ENCODE measurements around the gene TNIP2. TPM values are rescaled to one million over a fixed set of nuclear protein-coding genes. Genes with fewer than 3 reads are reported as not detected.
A peak's percentile ranks its signal among the peaks of the same experiment; 100 is the strongest.

TNIP2 gene
- total and polyA plus RNA-seq, 2 of the 8 experiments (the other 6 are each of a cell fraction or from before 2014, with no cell fraction given) = 23.7 to 37.7 TPM

GRCh38 chr4:2789793-2790582 lies 33.9 kb upstream of the TNIP2 start:
- H2AK5ac ChIP-seq (ENCODE audit: low read depth, low read length) = no peak overlapping the region
- peaks cover 2 to 3% of the 10 kb centered on the region in 2 experiments for H4K20me1 ChIP-seq (replicated peaks in 1 of 2; ENCODE audit: control insufficient read depth in 1 of 2, insufficient read depth in 2 of 2, low read length in 2 of 2)
- H4K8ac ChIP-seq (ENCODE audit: extremely low read depth, insufficient read depth, low read length) = no peak overlapping the region; the same call in 1 of the 2 replicates
- H4K91ac ChIP-seq (replicated peaks; ENCODE audit: insufficient read length, low read length) = peak overlapping the region; percentile 31
- H3K14ac ChIP-seq (ENCODE audit: insufficient read length) = no peak overlapping the region
- peak overlapping the region; percentile 43; the same call in 1 of the 2 replicates for H2BK20ac ChIP-seq (ENCODE audit: low read length)
- H3K56ac ChIP-seq (replicated peaks; ENCODE audit: insufficient read length, low read depth, low read length) = no peak overlapping the region
- TF ChIP-seq SP2 (IDR thresholded peaks at IDR 0.05; ENCODE audit: low read length) (no peak), SAP30 (IDR thresholded peaks at IDR 0.05; ENCODE audit: insufficient read depth, insufficient replicate concordance, low read length) (no peak), BACH1 (IDR thresholded peaks at IDR 0.05; ENCODE audit: low read length) (no peak), SP4 (IDR thresholded peaks at IDR 0.05; ENCODE audit: low read length) (no peak), E2F6 (IDR thresholded peaks at IDR 0.05) (no peak), TEAD4 (IDR thresholded peaks at IDR 0.05; ENCODE audit: low read depth, low read length) (no peak)
- no peak overlapping the region for H2BK120ac ChIP-seq (replicated peaks; ENCODE audit: low read depth, low read length)
- H3K9me3 ChIP-seq (ENCODE audit: insufficient read depth in 2 of 2, low read depth in 1 of 2, low read length in 1 of 2) = no peaks in the 10 kb centered on the region; a peak in 1 of 4 replicates
- peaks cover 0 to 24% (median 13%) of the 10 kb centered on the region in 4 experiments; a peak in 6 of 7 replicates for H3K4me1 ChIP-seq (replicated peaks in 1 of 4; ENCODE audit: control insufficient read depth in 3 of 4, insufficient read depth in 4 of 4, low read length in 3 of 4)
- H3K36me3 ChIP-seq (ENCODE audit: control insufficient read depth in 2 of 4, insufficient read depth in 4 of 4, low read length in 3 of 4) = no peaks in the 10 kb centered on the region
- DNase-seq (ENCODE audit: low read depth in 1 of 2, low spot score in 2 of 2) = no peak
- no peaks in the 10 kb centered on the region for H3K79me2 ChIP-seq (ENCODE audit: control insufficient read depth in 1 of 2, insufficient read depth in 2 of 2, low read length in 2 of 2)
- H3K18ac ChIP-seq (ENCODE audit: extremely low read depth, low read length) = no peak overlapping the region
- H3K23me2 ChIP-seq (ENCODE audit: low read depth, low read length) = no peaks in the 10 kb centered on the region; the same call in none of the 2 replicates
- H3K79me1 ChIP-seq (ENCODE audit: low read depth, low read length) = 0 out of 2 replicates have a peak, but pooled peaks cover 2% of the 10 kb centered on the region
- H2BK15ac ChIP-seq (ENCODE audit: low read length) = peak overlapping the region; percentile 75
- H3K4me3 ChIP-seq (ENCODE audit: extremely low read depth in 1 of 4, insufficient read depth in 2 of 4, low read depth in 3 of 4, low read length in 4 of 4) = no peak overlapping the region
- CTCF ChIA-PET (ENCODE audit: partially characterized antibody) = interaction anchor here (1.1 to 1.5 kb wide), 2 partner anchors 11 to 32 kb away, joined by 3 to 5 read pairs; no protein-coding TSS in a partner anchor
- no peak overlapping the region for H3K23ac ChIP-seq (ENCODE audit: insufficient read length)
- POLR2A ChIA-PET (ENCODE audit: partially characterized antibody) = interaction anchor here (0.6 to 2.6 kb wide), 4 partner anchors 11 to 37 kb away, joined by 3 to 10 read pairs (median 6); no protein-coding TSS in a partner anchor
- no peak overlapping the region; the same call in 1 of the 2 replicates for H2BK12ac ChIP-seq (ENCODE audit: low read depth, low read length)
- H3K4ac ChIP-seq (replicated peaks; ENCODE audit: insufficient read length, low read depth, low read length) = no peak overlapping the region
- no peak overlapping the region for H2AFZ ChIP-seq (ENCODE audit: low read length)
- H4K5ac ChIP-seq (ENCODE audit: insufficient read length, low read depth, low read length) = no peak overlapping the region
- H2BK5ac ChIP-seq (ENCODE audit: low read depth, low read length) = 0 out of 2 replicates have a peak overlapping the region, but pooled peaks have one; percentile 44
- peaks cover 0 to 19% (median 12%) of the 10 kb centered on the region in 4 experiments; a peak in 5 of 7 replicates for H3K27me3 ChIP-seq (replicated peaks in 1 of 4; ENCODE audit: control insufficient read depth in 3 of 4, extremely low read depth in 1 of 4, insufficient read depth in 3 of 4, low read length in 3 of 4)
- no peak overlapping the region; a peak in 1 of 7 replicates for H3K9ac ChIP-seq (replicated peaks in 1 of 4; ENCODE audit: extremely low read depth in 1 of 4, low read depth in 3 of 4, low read length in 3 of 4)
- WGBS, 2 experiments (ENCODE audit: extremely low coverage in 1 of 2, insufficient coverage in 1 of 2, insufficient read length in 1 of 2, insufficient replicate concordance in 2 of 2, low coverage in 1 of 2, low lambda C conversion rate in 2 of 2, missing lambda C conversion rate in 1 of 2) = 83% methylated on average over 23 of the region's 24 CpGs; no CpG with 5 or more reads in 1 of the 2 experiments
- H3K27ac ChIP-seq (ENCODE audit: low read depth, low read length) = no peak overlapping the region
- H3K4me2 ChIP-seq (ENCODE audit: insufficient read depth in 1 of 2, low read depth in 2 of 2, low read length in 2 of 2) = no peak overlapping the region
- FAIRE-seq = no peak
